ENCODE data around the gene AREL1. TPM values are rescaled to one million over a fixed set of nuclear protein-coding genes. Genes with fewer than 3 reads are reported as not detected.

The AREL1 gene
- total RNA-seq, 4 donors from 2014 or later = 23.3 to 35.5 (median 24.2) TPM

DNA sequence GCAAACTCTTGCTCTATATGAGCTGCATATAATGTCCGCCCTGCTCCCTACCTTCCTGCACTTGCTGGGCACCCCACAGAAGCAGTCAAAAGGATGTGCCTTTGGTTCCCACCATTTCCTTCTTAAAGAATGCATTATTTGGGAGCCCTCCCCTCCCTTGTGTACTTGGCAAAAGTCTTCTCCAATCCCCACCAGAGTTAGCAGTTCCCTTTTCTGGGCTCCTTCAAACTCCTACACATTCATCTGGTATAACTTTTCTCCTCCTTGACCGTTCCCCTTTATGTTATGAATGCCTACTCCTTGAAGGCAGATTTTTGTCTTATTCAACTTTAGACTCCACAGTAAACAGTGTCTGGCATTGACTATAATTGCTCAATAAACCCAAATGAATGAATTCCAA lies 27.8 kb downstream of the AREL1 start:
- TF ChIP-seq CTCF (IDR thresholded peaks at IDR 0.05; ENCODE audit: low read depth) = no peak

DNA sequence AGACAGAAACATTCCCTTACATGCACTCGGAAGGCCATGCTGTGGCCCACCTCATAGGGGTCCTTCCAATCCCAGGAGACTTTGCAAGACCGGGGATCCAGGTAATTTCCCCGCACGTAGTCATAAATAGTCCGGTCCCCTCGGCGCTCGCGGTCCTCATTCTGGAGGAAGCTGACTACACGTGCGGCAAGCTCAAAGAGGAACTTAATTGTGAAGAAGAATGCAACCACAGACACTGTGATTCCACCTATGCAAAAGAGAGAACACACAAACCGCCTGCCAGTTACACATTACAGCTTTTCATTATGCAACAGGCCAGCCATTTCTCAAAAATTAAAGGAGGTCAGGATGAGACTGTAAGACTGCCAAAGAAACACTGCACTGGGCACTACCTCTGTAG lies 28.4 kb downstream of the AREL1 start:
- TF ChIP-seq CTCF (IDR thresholded peaks at IDR 0.05; ENCODE audit: low read depth) = no peak

GRCh38 chr14:74683406-74683805 lies 29.5 kb downstream of the AREL1 start:
- TF ChIP-seq CTCF (IDR thresholded peaks at IDR 0.05; ENCODE audit: low read depth) = no peak

DNA sequence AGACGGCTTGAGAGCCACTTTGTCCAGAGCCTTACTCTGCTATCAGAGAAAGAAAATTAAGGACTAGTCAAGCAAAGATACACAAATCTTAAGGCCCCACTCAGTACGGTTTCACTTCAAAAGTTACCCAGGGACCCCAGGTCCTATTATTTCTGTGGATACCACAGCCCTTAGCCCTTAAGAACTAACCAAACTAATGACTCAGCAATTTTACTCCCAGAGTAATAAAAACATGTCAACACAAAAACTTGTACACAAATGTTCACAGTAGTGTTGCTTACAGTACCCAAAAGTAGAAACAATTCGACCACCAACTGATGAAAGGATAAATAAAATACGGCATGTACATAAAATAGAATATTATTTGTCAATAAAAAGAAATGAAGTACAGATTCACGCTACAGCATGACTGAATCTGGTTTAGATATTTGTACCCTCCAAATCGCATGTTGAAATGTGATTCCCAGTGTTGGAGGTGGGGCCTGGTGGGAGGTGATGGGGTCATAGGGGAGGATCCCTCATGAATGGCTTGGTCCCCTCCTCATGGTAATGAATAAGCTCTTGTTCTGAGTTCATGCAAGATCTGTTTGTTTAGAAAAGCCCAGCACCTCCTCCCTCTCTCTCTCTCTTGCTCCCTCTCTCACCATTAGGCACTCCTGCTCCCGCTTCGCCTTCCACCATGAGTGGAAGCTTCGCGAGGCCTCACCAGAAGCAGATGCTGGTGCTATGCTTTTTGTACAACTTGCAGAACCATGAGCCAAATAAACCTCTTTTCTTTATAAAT lies 30.5 kb downstream of the AREL1 start:
- TF ChIP-seq CTCF (IDR thresholded peaks at IDR 0.05; ENCODE audit: low read depth) = no peak

- no peak for TF ChIP-seq CTCF (IDR thresholded peaks at IDR 0.05; ENCODE audit: low read depth)
Observed at GRCh38 chr14:74675219-74675618, 37.7 kb downstream of the AREL1 start.

DNA sequence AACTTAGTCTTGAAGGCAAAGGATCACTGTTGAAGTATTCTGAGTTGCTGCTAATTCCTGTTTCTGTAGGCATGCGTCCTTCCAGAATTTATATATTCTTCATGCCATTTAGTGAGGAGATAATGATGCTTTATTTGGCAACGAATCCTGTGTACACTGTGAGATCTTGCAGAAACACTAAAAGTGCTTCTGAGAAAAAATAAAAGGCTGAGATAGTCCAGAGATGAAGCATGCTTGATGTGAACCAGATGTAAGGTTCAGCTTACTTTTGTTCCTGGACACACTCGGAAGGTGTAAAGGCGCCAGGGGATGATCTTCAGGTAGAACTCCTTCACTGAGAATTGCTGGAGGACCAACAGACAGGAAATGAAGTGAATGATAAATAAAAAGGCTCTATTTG lies 39.1 kb downstream of the AREL1 start:
- no peak for TF ChIP-seq CTCF (IDR thresholded peaks at IDR 0.05; ENCODE audit: low read depth)

DNA sequence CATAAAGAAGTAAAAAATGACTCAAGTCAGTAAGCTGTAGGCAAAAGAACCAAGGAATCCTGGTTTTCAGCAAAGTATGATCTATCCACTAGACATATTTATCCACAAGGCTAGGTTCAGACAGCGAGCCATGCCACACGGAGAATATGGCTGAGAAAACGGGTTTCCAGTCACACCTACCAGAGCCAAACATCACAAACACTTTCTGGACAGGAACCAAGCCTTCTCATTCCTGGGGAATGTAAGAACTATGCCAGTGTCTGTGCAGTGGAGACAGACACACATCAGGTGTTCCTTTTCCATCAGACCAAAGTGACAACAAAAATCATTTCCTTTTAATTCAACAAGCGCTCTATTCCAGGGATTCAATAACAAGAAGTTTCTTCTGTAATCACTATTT lies 41.1 kb downstream of the AREL1 start:
- TF ChIP-seq CTCF (IDR thresholded peaks at IDR 0.05; ENCODE audit: low read depth) = no peak

Measured in subcutaneous adipose tissue (tissue), 4 donors.